ENCODE measurements around the gene PPP2R5A.

DNA sequence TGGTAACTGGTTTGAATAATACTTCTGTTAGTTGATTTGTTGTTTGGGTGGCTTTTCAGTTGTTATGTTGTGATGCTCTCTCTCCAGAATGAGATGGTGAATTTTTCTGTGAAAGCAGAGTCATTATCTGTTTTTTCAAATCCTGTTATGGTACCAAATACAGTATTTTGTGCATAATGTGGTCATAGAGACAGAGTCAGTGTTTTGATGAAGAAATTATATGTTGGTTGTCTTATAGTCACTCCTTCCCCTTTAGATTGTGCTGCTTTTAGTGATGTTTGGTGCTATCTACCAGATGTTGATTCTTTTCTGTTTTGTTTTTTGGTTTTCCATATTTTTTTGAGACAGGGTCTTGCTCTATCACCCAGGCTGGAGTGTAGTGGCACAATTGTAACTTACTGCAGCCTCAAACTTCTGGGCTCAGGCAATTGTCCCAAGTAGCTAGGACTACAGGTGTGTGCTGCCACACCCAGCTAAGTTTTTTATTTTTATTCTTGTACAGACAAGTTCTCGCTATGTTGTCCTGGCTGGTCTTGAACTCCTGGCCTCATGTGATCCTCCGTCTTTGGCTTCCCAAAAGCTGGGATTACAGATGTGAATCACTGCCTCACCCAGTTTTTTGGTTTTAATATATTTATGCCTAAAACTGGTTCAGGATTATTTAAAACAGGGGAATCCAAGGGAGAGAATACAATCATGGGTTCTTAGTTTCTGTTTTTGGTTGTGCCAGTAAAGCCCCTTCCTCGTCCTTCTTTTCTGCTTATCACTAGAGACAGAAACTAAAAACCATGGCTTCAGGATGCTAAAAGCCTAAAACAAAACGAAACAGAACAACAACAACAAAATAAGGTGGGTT lies 7.3 kb downstream of the PPP2R5A start:
- no peak for TF ChIP-seq EZH2 (IDR thresholded peaks at IDR 0.05; ENCODE audit: borderline replicate concordance)
- TF ChIP-seq, protein P1, sequence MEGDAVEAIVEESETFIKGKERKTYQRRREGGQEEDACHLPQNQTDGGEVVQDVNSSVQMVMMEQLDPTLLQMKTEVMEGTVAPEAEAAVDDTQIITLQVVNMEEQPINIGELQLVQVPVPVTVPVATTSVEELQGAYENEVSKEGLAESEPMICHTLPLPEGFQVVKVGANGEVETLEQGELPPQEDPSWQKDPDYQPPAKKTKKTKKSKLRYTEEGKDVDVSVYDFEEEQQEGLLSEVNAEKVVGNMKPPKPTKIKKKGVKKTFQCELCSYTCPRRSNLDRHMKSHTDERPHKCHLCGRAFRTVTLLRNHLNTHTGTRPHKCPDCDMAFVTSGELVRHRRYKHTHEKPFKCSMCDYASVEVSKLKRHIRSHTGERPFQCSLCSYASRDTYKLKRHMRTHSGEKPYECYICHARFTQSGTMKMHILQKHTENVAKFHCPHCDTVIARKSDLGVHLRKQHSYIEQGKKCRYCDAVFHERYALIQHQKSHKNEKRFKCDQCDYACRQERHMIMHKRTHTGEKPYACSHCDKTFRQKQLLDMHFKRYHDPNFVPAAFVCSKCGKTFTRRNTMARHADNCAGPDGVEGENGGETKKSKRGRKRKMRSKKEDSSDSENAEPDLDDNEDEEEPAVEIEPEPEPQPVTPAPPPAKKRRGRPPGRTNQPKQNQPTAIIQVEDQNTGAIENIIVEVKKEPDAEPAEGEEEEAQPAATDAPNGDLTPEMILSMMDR (IDR thresholded peaks at IDR 0.05; ENCODE audit: poor library complexity): no peak
